Femur (tissue), 1 donor: ENCODE data around the gene FBXW7.

Source experiments
- DNase-seq: peaks from one replicate; pipeline ENCODE4 v3.0.0-alpha.2; 2017

FBXW7 gene

DNA sequence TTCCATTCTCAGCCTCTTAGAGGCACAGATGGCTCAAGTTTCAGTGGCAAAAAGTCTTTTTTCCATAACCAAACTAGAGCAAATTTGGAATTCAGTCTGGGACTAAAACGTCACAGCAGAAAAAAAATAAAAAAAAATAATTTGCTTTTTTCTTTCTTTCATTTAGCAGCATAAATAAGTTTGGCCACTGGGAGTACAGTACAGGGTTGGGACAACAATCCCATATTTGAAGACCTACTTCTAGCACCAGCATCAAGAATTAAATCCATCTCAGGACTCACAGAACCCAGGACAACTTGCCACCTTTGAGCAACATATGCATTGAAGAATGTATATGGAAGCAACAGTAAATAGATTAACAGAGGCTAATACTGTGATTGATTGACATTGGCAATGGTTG lies 214.0 kb downstream of the FBXW7 start:
- DNase-seq: no peak

DNA sequence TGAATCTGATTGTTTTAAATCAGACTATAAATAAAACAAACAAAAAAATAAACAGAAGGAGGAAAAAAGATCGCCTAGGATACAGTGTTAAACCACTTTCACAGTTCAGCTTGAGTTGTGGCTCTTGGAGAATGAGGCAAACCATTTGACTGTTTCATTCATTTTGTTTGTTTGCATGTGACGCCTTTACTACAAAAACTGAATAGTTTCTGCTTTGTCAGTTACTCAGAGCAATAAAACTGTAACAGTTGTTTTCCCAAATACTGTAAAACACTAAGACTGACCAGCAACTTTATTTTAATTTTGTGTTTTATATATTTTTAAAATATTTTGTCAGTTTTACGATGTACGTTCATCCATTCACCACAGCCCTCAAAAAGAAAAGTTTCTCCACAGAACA lies 214.5 kb downstream of the FBXW7 start:
- DNase-seq: no peak

- DNase-seq: no peak
These were observed 218.9 kb downstream of the FBXW7 start for GRCh38 chr4:152316969-152317368.

GRCh38 chr4:152310257-152310656 lies 225.6 kb downstream of the FBXW7 start:
- peak; percentile 75 for DNase-seq

GRCh38 chr4:152309418-152309817 lies 226.5 kb downstream of the FBXW7 start:
- no peak for DNase-seq

GRCh38 chr4:152308951-152309350 lies 226.9 kb downstream of the FBXW7 start:
- DNase-seq: no peak

DNA sequence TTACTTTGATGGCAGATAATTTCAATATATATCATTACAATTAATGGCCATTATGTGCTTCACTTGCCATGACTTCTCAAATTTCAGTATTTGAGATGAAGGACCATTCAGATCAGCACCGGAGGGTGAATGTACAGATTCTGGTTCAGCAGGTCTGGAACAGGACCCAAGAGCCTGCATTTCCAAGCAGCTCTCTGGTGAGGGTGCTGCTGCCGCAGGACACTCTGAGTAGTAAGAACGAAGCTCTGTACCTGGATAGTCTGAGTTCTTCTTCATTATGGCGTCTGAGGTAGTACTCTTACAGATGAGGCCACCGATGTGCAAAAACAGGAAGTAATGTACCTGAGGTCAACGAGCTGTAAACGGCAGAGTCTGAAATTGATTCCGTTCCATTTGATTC lies 228.2 kb downstream of the FBXW7 start:
- DNase-seq: no peak

GRCh38 chr4:152306541-152306940 lies 229.4 kb downstream of the FBXW7 start:
- no peak for DNase-seq

DNA sequence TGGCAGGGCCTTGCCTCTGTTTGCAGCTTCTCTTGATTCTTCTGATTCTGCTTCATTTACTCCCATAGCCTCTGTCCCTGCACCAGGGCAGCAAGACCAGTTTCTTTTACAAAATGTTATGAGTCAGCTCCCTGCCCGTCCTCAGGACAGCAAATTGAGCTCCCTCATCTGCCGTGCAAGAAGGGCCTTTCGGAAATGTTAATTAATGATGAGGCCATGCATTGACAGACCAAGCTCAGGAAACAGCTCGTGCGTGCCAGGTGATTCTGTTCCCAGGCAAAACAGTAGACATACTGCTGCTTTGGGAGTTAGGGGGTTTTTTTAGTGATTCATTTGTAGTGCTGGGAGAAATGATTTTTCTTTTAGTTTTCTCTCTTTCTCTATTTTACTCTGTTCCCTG lies 231.7 kb downstream of the FBXW7 start:
- no peak for DNase-seq

DNA sequence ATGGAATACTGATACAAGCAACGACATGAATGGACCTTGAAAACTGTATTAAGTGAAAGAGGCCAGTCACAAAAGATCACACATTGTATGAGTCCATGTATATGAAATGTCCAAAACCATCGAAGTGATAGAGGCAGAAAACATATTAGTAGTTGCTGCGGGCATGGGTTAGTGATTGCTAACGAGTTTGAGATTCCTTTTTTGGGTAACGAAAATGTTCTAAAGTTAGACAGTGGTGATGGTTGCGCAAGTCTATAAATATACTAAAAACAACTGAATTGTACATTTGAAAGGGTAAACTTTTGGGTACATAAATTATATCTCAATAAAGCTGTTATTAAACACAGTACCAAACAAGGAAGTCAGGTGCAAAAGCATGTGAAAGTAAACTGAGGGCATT lies 234.5 kb downstream of the FBXW7 start:
- no peak for DNase-seq

- no peak for DNase-seq
These were observed 236.3 kb downstream of the FBXW7 start for GRCh38 chr4:152299553-152299952.

GRCh38 chr4:152296386-152296785 lies 239.5 kb downstream of the FBXW7 start:
- DNase-seq: no peak

DNA sequence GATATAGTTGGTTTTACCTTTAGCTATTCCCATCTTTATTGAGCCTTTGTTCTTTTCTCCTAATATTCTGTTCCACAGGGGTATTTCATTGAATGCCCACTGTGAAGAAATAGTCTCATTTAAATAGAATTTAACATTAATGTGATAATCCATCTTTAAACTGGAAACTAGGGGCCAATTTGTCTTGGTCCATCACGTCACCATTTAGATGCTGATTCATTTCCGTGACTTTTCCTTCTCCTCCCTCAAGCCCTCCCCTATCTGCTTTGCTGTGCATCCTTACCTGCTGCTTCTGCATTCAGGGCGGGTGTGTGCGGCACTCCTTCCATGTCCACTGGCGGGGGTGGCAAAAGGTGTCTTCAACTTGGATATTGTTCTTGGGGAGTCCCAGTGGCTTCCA lies 241.1 kb downstream of the FBXW7 start:
- DNase-seq: no peak

GRCh38 chr4:152294331-152294730 lies 241.6 kb downstream of the FBXW7 start:
- DNase-seq: no peak

DNA sequence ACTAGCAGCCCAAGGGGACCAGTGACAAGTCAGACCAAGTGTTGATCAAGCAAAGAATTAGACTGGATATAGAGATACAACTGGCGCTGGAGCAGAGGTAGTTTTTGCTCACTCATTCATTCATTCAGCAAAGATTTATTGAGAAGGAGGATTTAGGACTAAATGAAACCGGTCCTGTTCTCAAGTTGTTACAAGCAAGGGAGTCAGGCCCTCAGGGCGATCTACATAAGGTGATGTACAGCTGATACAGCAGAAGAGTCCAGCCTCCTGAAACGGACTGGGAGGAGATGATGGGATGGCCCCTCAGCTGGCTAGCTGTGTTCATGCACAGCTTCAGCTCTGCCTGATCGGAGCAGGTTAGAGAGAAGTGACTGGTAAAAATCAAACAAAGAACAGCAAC lies 242.4 kb downstream of the FBXW7 start:
- no peak for DNase-seq

DNA sequence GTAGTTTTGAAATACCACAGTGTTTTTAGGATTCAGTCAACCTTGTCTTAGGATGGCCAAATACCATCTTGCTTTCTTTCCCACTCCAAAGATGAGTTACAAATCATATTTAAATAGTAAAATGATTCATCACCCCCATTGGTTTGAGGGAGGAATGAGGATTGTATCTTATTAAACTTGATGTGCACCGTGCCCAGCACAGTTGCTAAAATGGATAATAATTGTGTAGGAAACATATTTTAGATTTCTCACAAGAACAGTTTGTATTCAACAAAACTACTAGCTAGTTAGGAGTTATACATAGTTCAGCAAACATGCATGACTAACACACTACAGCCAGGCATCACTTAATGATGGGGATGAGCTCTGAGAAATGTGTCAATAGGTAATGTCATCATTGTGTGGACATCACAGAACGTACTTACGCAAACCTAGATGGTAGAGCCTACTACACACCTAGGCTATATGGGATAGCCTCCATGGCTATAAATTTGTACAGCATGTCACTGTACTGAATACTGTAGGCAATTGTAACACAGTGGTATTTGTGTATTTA lies 245.4 kb downstream of the FBXW7 start:
- DNase-seq: no peak

DNA sequence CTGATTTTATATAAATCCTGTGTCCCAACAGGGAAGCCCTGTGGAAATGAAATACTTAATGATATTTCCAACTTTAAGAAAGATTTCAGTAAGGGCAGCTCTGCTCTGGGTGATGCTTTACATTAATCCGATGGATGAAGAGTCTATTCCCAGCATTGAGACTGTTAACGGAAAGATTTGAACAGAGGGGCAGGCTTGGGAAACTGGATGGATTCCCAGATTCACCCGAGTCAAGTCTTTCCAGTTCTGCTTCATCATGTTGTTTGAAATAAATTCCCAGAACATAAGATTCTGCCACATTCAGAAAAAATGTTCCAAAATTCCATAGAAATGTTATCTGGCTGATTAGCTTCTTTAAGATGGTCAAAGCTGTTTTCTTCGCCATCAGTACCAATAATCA lies 246.0 kb downstream of the FBXW7 start:
- DNase-seq: peak; percentile 72

DNA sequence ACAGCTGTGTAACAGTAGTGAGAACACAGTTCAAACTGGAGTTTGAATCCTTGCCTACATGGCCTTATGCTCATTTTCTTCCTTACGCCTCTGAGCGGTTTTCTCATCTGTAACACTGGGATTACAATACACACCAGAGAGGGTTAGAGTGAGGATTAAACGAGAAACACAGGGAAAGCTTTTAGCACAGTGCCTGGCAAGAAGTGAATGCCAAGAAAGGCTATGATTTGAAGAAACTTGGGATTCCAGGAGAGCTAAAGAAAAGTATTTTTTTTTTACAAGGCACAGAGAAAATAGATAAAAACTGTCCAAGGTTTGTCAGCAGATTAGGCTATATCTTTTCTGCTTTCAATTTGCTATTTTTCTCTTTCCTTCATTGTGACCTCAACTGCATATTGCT lies 246.4 kb downstream of the FBXW7 start:
- DNase-seq: no peak

DNA sequence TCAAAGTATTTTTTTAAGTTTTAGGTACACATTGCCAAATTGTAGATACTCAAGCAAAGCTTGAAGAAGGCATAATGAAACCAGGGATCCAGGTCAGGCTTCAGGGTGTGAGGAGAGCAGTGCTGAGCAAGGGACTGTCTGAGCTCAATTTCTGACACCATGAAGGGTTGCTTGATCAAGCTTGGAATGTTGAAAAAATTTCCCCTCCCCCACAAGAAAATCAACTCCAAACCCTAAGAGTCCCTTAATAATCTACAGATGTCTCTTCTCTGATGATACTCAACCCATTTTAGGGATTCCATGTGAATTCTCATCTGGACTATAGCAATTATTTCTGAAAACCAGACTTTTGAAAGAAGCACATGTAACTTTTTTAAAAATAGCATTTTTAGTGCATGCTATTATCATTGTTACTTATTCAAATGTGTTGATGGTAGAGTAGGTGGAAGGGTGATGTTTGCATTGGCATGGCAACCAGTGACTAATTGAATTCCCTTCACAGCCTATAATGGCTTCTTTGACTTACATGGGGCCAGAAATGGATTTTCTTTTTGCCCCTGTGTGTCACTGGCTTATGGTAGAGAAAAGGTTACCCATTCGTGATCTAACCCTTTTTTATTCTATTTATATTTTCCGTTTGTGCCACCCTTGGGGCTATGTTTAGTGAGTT lies 252.0 kb downstream of the FBXW7 start:
- DNase-seq: no peak

DNA sequence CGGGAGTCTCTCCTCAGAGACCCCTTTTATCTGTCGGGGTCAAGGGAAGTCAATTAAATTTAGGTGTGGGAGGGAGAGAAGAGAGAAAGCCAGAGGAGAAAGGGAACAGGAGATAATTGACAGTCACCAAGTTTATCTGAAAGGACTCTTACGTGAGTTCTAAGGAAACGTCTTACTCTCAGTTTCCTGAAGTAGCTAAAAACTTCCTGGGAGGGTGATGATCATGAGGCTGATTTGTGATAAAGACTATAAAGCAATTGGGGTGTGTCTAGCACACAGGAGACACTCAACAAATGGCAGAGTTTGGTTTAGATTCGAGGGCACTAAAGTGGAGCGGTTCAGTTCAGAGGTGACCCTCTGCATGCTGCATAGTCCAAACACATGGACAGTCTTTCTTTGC lies 254.1 kb downstream of the FBXW7 start:
- no peak for DNase-seq

DNA sequence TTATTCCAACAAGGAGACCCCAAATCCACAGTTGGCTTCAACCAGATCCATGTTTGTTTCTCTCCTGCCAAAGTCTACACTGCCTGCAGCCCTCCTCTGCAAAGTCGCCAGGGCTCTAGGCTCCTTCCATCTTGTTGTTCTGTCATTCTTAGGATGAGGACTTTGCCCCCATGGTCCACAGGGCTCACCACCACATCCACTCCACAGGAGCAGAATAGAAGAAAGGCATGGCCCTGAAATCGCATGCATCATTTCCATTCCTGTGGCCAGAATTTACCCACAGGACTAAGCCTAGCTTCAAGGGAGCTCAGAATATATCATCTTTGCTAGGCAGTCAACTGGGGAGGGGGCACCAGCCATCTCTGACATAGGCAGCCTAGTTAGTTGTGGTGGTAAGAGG lies 254.7 kb downstream of the FBXW7 start:
- no peak for DNase-seq

DNA sequence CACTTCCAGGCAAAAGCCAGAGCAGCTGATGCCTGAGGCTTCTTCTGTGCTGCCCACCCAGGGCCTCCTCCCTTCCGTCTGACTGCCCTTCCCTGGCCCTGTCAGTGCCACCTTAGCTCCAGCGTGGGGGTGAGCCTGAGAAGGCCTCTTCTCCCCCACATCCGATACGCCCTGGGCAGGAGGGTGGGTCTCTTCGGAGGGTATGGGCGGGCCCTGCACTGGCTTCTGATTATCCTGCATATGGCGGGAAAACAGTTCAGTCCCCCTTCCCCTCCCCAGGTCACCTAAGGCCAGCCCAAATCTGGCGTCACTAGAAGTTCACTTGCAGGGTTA lies 256.7 kb downstream of the FBXW7 start:
- DNase-seq: no peak

DNA sequence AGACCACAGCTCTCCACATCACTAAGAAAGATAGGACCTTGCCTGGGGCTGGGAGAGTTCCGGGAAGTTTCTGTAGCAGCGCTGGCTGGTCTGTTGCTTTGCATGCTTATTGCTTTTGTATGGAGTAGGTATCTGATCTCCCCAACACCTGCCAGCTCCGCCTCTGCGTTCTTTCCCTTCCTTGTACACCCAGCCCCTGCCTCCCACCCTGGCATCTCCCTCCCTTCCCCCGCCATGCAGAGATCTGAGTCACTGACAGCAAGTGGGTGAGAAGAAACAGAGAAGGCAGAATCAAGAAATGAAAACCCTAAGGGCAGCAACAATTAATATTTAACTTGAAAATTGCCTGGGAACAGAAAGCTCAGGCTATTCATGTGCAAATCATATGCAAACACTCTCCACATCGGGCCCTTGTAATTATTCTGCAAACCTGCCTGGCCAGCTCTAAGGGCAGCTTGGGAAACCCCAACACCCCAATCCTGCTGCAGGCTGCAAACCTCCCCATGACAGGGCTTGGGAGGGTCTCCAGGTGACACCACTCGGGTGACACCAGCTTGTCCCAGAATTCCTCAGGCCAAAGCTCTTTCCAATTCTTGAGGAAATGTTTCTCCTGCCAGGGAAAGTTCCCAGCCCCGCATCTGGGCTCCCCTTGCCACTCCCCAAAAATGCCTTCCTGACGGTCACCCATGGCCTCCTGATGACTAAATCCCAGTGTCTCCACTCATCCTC lies 257.2 kb downstream of the FBXW7 start:
- DNase-seq: no peak

GRCh38 chr4:152278172-152278504 lies 257.8 kb downstream of the FBXW7 start:
- DNase-seq: no peak

DNA sequence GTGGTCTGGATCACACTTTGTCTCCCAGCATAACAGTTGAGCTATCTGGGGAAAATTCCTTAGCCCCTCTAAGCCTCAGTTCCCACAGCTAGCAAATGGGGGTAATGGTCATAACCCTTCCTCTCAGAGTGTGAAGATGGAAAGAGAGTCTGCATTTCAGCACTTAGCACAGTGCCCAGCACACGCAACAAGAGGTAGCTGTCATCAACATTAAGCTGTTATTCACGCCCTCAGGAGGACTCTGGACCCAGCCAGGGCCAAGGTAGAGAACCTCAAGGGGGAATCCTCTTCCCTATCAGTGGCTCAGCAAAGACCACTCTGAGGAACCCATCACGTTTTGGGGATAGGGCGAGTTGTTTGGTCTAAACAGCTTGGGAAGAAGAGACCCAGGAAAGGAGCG lies 258.6 kb downstream of the FBXW7 start:
- DNase-seq: no peak
